A375 (cell line): ENCODE results near the gene RBBP4. TPM values are rescaled to one million over a fixed set of nuclear protein-coding genes. Genes with fewer than 3 reads are reported as not detected.

Experiments used
- small RNA-seq: library from RNA; depleted of rRNA; stranded (forward); fragments of <200 nt; gene quantifications from one replicate; pipeline ENCODE3, GENCODE V24; 2014
- total RNA-seq: library from RNA; depleted of rRNA; stranded (reverse); fragments of >200 nt; shearing (Covaris generic); gene quantifications from 2 replicates; pipeline ENCODE4 v1.2.3, GENCODE V29; 2014; rRNA removed

RBBP4 gene
- 66.3 and 94.9 TPM in 2 replicates for total RNA-seq

DNA sequence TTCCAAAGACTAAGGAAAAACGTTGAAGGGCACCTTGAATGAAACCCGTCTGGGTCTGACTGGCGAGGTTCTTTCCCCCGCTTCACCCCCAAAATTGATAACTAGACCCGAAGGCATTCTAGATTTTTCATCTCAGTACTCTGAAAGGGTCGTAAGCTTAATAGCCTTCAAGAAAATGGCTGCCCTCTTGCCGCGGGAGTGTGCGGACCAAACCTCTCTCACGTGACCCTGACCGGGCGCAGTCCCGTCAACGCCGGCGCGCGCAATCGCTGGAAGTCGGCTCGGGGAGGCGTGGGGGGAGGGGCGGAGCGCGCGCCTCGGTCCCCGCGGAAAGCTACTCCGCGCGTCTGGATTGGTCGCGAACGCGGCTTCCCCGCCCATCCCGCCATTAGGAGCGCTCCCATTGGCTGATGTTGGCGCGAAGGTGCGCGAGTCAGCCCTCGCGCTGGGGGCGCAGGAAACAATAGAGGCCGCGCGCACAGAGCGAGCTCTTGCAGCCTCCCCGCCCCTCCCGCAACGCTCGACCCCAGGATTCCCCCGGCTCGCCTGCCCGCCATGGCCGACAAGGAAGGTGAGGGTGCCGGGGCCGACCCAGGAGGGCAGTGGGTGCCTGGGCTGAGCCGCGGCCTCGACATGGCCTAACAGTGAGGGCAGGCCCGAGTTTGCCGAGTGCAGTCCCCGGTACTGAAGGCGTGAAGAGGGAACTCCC, at the start of gene RBBP4:
Gene RBBP4, plus strand, starts transcription at position 457 of the 709 bp plus-strand sequence. Its CDS starts 99 bp downstream, at position 556.

DNA sequence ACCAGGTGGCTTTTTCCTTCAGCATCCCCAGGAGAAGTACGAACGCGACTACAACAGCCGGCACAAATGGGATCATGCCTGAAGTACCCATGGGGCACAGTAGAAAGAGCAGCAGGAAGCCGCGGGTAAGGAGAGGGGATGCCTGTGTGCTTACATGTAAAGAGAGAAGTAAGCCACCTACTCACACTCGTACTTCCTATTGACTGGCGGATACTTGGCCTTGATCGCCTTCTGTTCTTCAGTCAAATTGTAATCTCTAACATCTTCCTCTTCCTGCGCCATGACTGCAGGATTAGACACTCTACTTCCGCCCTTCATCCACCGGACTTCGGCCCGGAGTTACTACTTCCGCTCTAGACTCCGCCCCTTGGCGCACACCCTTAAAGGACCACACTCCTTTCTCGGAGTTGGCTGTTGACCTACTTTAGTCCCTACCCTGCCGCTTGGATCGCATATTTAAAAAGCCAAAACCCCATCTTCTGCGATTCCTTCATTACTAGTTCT, 708 bp upstream of the RBBP4 start, which contains the start of gene ZBTB8OS:
Gene ZBTB8OS, minus strand, starts transcription at position 303 of the 504 bp plus-strand sequence. Its CDS starts 21 bp downstream, at position 282.

DNA sequence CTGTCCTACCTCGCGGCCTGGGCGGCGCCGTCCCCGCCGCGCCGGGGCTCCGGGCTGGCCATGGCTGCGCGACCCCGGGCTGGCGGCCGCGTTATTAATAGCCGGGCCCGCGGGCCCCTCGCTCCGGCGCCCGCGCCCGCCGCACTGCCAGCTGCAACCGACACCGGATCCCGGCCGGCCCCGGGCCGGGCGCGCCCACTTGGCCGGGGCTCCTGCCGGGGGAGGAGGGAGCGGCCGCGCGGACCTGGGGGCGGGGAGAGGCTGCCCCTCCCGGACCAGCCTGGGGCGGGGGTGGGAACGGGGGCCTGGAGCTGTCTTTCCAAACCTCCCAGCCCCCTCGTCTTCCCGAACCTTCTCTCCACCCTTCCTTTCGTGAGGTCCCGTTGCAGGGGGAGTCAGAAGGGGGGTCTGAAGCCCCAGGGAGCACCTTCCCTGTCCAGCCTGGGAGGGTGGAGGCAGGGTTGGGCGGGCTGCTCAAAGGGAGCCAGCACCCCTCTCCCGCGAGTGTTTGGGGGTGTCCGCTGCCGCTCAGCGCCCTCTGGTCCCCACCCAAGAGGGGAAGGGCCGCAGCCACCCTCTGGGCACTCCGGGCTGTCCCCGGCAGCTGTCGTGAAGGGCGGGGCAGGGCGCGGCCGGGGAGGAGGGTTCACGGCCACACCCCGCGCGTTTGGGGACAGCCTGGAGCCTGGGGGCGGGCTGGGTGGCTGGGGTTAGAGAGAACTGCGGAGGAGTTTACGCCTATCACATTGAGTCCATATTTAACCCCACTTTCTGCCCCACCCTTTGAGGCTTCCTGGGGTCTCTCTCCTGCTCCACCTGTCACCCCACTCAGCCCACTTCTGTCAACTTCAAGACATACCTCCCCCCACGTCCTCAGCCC, 51.8 kb downstream of the RBBP4 start, which contains the start of gene SYNC:
Gene SYNC, minus strand, starts transcription at position 172 of the 880 bp plus-strand sequence. Its CDS starts 110 bp downstream, at position 62.

Small RNA genes within 50 kb of the gene (small RNA-seq; reads per million reads assigned to genes)
- gene RF00019: not detected

Other genes starting within 250 kb of the RBBP4 start
- 0.13 and 0.15 TPM in 2 replicates for gene ZBTB8B, start 186.1 kb upstream of the RBBP4 start, total RNA-seq
- gene ZBTB8A, start 111.8 kb upstream of the RBBP4 start, total RNA-seq: 1.5 TPM in 2 replicates
- gene ZBTB8OS, start 658 bp upstream of the RBBP4 start, total RNA-seq: 63.9 and 80.1 TPM in 2 replicates
- gene SYNC, start 51.6 kb downstream of the RBBP4 start, total RNA-seq: 8.9 and 12.4 TPM in 2 replicates
- 378 and 407 TPM in 2 replicates for gene YARS1, start 166.2 kb downstream of the RBBP4 start, total RNA-seq
- 28.6 and 31.6 TPM in 2 replicates for gene S100PBP, start 166.4 kb downstream of the RBBP4 start, total RNA-seq
- gene FNDC5, start 219.7 kb downstream of the RBBP4 start, total RNA-seq: 0.23 TPM in 1 of 2 replicates, not detected in the other
- not detected in 2 replicates for gene HPCA, start 235.3 kb downstream of the RBBP4 start, total RNA-seq